GM18508 (cell line): ENCODE measurements around the gene SSR3.
"Not testable (repeated sequence)": the region's sequence is repeated elsewhere in the genome, so short reads cannot be mapped to it uniquely, and the experiment has no call there.

Source experiments
- ATAC-seq: cut with Tn5 transposase; IDR thresholded peaks from one replicate; pipeline ENCODE4 v1.9.1; 2021; ENCODE audit warnings: moderate number of reproducible peaks; ENCODE audit not compliant: insufficient read depth, unreplicated experiment

Gene SSR3

GRCh38 chr3:156576651-156577348 is 21.9 kb upstream of the SSR3 start:
- no peak for ATAC-seq

GRCh38 chr3:156576051-156576450 is 21.1 kb upstream of the SSR3 start:
- ATAC-seq, result no peak

GRCh38 chr3:156575641-156576040 is 20.7 kb upstream of the SSR3 start:
- no peak for ATAC-seq

- ATAC-seq, result not testable (repeated sequence)
Measured at GRCh38 chr3:156569881-156570280, 15.0 kb upstream of the SSR3 start.

GRCh38 chr3:156569016-156569415 is 14.1 kb upstream of the SSR3 start:
- not testable (repeated sequence) for ATAC-seq

GRCh38 chr3:156563900-156564682 is 9.2 kb upstream of the SSR3 start:
- no peak for ATAC-seq

- not testable (repeated sequence) for ATAC-seq
Measured at GRCh38 chr3:156562486-156562885, 7.6 kb upstream of the SSR3 start.

- ATAC-seq, result no peak
Measured at GRCh38 chr3:156561533-156561932, 6.6 kb upstream of the SSR3 start.

GRCh38 chr3:156559321-156559720 is 4.4 kb upstream of the SSR3 start:
- no peak for ATAC-seq

- ATAC-seq, result no peak
Measured at GRCh38 chr3:156558389-156558788, 3.5 kb upstream of the SSR3 start.

GRCh38 chr3:156554515-156554841 is 439 bp downstream of the SSR3 start:
- ATAC-seq, result no peak

- no peak for ATAC-seq
Measured at GRCh38 chr3:156553705-156554356, 1.1 kb downstream of the SSR3 start.

GRCh38 chr3:156552973-156553372 is 1.9 kb downstream of the SSR3 start:
- ATAC-seq, result no peak

- no peak for ATAC-seq
Measured at GRCh38 chr3:156551746-156552145, 3.2 kb downstream of the SSR3 start.

GRCh38 chr3:156551261-156551660 is 3.7 kb downstream of the SSR3 start:
- no peak for ATAC-seq

- no peak for ATAC-seq
Measured at GRCh38 chr3:156548902-156549301, 6.0 kb downstream of the SSR3 start.

GRCh38 chr3:156548041-156548687 is 6.8 kb downstream of the SSR3 start:
- ATAC-seq, result no peak

- ATAC-seq, result no peak
Measured at GRCh38 chr3:156547637-156548036, 7.3 kb downstream of the SSR3 start.

- ATAC-seq, result no peak
Measured at GRCh38 chr3:156543043-156543555, 11.8 kb downstream of the SSR3 start.

- ATAC-seq, result no peak
Measured at GRCh38 chr3:156542101-156543042, 12.5 kb downstream of the SSR3 start.
